GM18867 (cell line): Measurements from ENCODE around the gene RAPGEF4.
A peak's percentile ranks its signal among the peaks of the same experiment; 100 is the strongest.
"Not testable (repeated sequence)": the region's sequence is repeated elsewhere in the genome, so short reads cannot be mapped to it uniquely, and the experiment has no call there.

Experiments
- ATAC-seq: cut with Tn5 transposase; IDR thresholded peaks from one replicate; pipeline ENCODE4 v1.9.1; 2021; ENCODE audit warnings: mild to moderate bottlenecking, moderate library complexity; ENCODE audit not compliant: unreplicated experiment

RAPGEF4 gene

DNA sequence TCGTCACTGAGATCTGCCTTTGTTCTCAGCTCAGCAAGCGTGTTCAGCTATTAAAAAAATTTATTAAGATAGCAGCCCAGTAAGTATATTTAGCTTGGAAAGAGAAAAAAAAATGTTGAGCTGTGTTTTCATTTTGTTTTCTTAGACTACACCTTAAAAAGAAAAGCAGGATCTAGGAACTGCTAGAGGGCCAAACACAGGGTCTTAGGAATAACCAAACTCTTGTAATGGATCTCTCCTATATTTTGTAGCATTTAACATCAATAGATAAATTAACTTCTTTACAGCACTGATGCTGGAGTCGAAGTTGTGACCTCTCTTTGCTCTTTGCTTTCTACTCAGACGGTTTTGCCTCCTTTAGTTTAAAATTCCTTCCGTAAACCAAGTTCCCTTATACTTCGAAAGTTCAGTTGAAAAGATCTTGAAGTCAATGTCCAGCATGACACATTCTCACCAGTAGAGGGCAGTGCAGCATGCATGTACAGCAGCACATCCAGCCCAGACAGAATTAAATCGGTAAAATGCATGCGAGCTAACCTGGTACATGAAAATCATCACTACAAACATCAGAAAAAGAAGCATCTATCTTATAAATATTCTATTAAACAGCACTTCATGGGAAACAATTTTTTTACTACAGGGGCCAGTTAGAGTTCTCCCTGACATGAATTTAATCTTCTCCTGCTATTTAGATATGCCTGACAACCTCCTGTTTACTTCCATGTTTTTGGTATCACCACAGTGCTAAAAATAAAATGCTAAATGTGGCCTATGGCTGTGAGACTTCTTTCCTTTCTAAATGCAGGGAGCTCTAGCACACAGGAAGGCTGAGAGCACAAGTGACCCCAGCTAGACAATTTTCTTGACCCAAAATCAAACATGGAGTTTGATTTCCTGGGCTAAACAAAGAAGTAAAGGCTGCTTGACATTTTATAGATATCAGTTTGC lies 291.8 kb downstream of the RAPGEF4 start:
- peak; percentile 62 for ATAC-seq

DNA sequence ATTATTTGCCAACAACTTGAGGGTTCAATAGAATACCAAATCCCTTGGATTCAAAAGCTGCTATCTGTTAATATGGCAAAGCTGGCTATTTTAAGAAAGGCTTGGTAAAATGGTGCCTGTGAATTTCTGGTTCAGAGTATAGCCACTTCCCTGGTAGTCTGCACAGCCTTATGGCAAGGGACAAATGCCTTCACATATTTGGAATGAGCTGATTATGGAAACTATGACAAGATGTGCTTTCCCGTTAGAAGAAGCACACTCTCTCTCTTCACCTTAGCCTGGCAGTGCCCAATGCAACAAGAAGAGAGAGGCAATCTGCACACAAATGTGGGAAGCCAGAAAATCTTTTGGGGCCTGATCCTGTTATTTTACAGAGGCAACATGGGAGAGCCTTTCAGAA lies 292.5 kb downstream of the RAPGEF4 start:
- no peak for ATAC-seq

DNA sequence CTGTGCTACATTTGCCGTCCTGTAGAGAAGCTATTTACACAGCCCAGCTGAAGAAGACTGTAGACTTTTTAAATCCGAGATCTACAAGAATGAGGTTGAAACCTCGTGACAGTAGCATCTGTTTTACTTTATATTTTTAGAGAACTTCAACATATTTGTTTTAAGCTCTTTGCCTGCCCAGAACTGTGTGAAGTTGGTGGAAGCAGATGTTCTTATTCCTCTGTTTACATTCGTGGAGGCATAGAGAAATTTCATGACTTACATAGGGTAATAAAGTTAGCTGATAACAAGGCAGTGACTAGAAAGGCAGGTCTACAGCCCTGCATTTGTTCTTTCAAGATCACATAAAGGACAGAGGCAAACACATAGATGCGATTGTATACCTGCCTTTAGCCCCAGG lies 293.0 kb downstream of the RAPGEF4 start:
- no peak for ATAC-seq

- no peak for ATAC-seq
Measured at GRCh38 chr2:173030561-173031490, 295.2 kb downstream of the RAPGEF4 start.

DNA sequence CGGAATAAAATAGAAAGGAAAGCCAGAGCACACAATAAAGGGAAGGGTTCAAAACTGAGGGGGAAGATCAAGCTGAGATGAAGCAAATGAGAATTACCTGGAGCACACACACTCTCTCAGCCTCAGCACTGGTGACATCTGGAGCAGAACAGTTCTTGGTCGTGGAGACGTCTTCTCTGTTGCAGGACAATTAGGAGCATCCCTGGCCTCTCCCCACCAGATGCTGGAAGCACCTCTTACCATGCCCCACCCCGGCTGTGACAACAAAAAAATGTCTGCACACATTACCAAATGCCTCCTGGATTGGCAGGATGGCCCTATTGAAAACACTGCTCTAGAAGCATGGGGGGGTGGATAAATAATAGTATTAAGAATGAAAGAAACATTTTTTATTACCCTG lies 296.4 kb downstream of the RAPGEF4 start:
- ATAC-seq, result no peak

DNA sequence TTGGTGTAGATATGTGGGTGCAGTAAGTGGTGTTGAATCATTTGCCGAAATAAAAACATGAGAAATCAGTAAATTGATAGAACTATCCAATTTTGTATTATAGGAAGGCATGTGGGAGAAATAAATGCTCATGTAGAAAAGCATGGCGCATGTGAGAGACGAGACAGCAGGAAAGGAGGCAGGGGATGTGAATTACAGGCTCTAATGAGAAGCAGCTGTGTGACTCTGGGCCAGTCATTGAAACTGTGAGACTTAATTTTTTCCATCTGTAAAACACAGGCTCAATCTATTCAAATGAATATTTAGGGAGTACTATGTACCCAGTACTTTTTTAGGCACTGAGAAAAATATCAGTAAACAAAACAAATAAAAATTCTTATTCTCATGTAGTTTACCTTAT lies 297.4 kb downstream of the RAPGEF4 start:
- ATAC-seq, result no peak

GRCh38 chr2:173034143-173034542 lies 298.5 kb downstream of the RAPGEF4 start:
- no peak for ATAC-seq

GRCh38 chr2:173037245-173038120 lies 301.8 kb downstream of the RAPGEF4 start:
- ATAC-seq, result no peak

- not testable (repeated sequence) for ATAC-seq
Measured at GRCh38 chr2:173038257-173038656, 302.6 kb downstream of the RAPGEF4 start.

DNA sequence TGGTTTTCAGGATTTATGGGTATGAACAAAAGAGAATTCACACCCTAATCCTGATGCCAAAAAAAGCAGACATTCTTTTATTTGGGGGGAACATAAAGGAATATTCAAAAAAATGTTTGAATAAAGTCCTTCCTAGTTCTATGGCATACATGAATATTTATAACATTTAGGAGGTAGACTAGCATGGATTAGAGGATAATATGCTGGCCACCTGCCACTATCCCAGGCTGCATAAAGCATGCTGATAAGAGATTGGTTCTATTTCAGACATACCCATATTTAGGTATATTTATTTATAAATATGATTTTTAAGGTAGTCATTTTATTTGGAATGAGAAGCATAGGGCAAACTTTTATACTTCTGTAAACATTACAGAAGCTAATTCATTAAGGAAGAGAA lies 305.1 kb downstream of the RAPGEF4 start:
- ATAC-seq, result no peak

GRCh38 chr2:173043476-173043875 lies 307.8 kb downstream of the RAPGEF4 start:
- no peak for ATAC-seq

- ATAC-seq, result no peak
Measured at GRCh38 chr2:173043897-173044519, 308.4 kb downstream of the RAPGEF4 start.

DNA sequence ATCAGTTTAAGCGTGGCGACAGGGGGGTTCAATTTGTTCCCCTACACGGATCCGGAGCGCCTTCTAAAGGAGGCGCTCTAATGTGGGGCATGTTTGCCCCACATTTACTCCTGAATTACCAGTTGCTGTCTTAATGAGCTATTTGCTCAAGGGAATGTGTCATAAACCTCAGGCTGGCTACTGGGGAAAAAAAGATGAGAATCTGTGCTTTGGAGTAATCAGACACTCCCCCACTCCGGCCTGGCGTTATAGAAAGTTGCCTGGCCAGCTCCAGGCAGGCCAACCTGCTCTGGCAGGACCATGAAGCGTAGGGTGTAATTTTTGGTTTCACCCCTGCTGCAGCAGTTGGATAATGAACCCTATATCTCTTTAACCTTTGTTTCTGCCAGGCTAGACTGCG lies 309.0 kb downstream of the RAPGEF4 start:
- no peak for ATAC-seq

DNA sequence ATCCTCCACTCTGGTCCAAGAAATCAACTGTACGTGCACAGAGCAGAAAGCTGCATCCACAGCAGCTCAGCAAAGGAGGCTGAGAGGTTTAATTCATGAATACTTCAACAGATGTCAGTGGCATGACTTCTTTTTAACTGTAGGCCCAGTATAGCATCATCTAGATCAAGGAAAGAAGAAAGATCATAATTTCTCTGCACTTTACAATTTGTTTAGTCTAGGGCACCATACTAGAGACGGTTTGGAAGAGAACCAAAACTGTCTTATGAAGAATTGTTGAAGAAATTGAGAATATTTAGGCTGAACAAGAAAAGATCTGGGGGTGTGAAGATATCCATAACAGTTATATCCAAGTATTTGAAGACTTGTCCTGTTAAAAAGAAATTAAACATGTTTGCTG lies 309.5 kb downstream of the RAPGEF4 start:
- no peak for ATAC-seq

- ATAC-seq, result no peak
Measured at GRCh38 chr2:173048522-173048896, 312.9 kb downstream of the RAPGEF4 start.

DNA sequence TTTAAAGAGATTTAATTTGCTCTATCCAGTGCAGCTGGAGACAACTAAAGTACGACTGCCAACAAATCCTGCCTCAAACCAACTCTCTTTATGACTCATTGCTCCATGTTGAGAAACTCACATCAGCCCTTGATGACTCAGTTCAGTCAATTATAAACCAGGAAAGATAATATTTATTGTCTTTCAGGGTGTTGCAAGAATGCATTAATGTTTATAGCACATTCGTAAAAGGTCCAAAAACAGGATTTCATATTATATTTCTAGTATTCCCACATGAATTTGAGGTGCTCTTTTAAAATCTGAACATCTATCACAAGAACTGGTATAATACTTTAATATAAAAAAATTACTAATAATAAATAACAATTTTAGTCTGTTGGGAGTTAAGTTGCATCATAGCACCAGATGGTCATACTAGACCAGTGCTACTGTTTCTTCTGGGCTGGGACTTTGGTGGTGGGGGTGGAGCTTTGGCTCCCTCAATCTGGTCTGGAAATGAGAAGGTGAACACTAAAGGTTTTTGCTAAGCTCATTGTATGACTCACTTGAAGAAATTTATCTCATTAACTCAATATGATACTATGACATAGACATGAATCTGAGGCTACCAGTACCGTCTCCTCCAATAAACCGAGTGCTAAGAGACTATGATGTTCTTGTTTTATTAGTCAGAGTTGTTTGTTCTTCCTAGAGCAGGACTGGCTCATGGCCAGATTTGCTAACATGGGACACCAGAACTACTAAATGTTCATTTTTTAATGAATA lies 313.4 kb downstream of the RAPGEF4 start:
- ATAC-seq, result peak; percentile 84

DNA sequence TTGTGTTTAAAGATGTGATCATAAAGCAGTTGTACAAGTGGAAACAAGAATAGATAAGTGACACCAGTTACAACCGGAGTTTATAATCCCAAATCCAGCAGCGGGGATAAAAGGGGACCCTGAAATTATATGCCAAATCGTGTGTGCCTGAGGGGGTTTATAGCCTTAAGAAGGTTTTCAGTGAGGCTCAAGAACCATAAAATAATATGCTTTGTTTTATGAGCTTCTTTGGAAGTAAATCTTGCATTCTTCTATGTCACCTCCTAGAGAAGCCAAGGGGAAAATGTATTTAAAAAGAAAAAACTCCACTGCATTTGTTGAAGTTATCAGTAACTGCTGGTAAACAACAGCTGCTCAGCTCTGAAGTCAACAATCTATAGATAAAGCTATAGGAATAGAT lies 314.2 kb downstream of the RAPGEF4 start:
- ATAC-seq, result no peak

DNA sequence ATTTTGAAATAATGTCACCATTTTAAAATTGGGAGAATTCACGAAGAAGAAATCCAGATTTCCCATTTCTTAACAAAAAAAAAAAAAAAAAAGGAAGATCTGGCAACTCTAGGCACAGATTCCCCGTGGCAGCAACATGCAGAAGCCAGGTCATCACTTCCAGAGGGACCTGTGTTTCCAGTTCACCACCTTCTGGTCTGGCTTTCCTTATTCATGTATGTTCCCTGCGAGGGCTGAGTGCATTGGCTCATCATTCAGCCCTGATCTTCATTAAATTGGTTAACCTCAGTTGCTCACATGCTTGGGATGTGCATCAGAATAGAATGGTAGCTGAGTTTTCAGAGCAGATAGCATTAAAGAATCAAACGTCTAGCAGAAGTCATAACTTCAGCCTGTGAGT lies 315.0 kb downstream of the RAPGEF4 start:
- no peak for ATAC-seq

DNA sequence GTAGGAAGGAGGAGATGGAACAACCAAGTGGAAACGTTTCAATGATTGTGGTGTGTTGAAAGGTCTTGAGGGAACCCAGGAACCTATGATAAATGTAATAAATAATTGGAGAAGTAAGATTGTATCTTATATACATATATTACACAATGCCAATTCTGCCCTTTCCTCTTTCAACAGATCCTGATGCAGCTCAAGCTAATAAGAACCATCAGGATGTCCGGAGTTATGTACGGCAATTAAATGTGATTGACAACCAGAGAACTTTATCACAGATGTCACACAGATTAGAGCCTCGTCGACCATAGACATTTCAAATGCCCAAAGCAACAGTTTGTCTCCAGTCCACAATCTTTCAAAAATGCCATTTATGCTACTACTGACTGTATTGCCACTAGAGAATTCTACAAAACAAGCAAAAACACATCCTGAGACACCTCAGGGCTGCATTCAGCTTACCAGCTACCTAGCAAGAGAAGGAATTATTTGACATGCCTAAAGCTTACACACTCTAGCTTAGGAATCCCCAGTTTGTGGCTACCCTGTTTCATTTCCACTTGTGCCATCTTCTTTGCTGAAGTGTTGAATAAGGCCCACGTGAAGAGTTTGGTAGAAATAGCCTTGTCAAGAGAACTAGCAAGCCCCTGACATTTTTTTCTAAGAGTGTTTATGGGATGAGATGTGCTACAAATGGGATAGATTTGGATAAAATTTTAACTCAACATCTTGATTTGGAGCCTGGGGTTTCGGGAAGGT lies 316.0 kb downstream of the RAPGEF4 start:
- no peak for ATAC-seq
